ENCODE results near the gene CINP.
A peak's percentile ranks its signal among the peaks of the same experiment; 100 is the strongest.

The CINP gene

DNA sequence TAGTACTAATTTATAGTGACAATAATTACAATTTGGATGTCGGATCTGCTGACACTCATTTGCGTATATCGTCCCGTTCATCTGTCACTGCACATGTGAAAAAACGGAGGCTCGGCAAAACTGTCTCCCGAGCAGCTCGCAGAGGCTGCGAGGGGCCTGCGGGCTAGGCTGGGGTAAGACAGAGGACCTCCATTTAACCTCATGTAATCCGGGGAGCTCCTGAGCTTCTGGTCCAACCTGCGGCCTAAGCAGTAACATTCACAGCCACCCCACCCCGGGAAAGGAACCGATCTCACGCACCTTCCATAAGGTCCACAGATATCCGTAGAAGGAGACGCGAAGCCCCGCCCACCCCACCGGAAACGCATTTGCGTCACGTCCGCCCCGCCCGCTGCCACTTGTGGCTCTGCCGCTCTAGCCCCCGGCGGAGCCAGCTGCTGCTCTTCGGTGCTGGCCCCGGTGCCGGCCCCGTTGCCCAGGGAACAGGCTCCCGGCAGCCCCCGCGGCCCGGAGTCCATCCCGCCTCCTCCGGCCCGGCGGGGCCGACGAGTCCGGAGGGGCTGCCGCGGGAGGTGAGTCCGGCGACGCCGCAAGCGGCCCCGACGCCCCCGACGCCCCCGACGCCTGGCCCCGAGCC is at the start of gene CINP, which contains the start of gene TECPR2:
Gene CINP, minus strand, starts transcription at position 346 of the 637 bp plus-strand sequence. Its CDS starts 39 bp downstream, at position 307.
Gene TECPR2, plus strand, starts transcription at position 397 of the 637 bp plus-strand sequence. CDS start 13,781 bp downstream, outside the sequence.
- DNase-seq = peak; percentile 78 to 92

DNA sequence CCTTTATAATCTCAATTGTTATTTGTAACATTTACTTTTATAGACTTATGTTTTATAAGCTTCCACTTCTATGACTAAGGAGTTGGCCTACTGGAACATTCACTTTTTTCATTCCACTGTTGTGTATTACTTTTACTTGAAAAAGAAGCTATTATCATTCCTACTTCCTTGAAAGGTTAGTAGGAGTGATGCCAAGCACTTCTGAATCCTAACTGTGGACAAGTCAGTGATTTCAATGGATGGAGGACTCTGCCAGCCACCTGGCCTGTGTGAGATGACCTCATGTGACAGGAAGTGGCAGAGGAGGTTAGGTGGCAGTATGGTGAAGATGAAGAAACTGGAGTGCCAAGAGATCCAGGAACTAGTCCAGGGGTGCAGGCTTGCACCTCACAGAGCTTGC is 46.0 kb upstream of the CINP start:
- DNase-seq = no peak

DNA sequence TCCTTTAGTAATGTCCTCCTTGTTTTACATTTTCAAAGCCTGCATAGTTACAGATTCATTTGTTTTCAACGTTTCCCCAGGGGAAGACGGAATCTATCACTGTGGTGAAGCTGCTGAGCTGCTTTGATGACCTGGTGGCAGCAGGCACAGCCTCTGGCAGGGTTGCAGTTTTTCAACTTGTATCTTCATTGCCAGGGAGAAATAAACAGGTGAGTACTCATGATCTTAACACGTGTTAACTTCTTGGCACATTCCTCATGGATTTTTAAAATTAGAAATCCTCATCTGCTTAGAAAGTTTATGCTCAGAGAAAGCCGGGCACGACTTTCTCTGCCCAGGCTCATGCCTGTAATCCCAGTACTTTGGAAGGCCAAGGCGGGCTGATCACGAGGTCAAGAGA is 44.6 kb upstream of the CINP start:
- DNase-seq = no peak

DNA sequence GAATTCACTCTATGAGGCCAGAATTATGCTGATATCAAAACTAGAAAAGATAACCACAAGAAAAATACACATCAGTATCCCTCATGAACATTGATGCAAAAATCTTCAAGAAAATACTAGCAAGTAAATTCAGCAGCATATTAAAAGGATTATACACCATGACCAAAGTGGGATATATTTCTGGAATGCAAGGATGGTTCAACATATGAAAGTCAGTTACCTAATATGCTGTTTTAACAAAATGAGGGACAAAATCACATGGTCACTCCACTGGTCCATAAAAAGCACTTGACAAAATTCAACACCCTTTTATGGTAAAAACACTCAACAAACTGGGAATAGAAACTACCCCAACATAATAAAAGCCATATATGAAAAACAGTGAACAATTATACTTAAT is 40.3 kb upstream of the CINP start:
- no peak for DNase-seq

DNA sequence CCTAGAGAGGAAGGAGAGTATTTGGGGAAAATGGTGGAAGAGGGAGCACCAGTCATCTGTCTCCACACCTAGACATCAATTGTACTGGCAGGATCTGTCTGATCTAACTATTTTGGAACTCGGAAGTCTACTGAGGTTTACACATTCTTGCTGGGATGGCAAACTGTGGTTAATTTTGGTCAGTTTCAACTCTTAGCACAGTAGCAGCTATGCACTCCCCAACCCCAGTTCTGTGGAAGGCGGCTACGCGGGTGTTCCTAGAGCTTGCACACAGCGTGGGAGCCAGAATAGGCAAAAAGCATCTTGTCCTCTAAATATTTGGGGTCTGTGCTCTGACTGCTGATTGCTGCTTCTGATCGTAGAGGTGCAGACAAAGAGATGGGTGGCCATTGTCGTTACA is 33.8 kb upstream of the CINP start:
- DNase-seq = no peak

DNA sequence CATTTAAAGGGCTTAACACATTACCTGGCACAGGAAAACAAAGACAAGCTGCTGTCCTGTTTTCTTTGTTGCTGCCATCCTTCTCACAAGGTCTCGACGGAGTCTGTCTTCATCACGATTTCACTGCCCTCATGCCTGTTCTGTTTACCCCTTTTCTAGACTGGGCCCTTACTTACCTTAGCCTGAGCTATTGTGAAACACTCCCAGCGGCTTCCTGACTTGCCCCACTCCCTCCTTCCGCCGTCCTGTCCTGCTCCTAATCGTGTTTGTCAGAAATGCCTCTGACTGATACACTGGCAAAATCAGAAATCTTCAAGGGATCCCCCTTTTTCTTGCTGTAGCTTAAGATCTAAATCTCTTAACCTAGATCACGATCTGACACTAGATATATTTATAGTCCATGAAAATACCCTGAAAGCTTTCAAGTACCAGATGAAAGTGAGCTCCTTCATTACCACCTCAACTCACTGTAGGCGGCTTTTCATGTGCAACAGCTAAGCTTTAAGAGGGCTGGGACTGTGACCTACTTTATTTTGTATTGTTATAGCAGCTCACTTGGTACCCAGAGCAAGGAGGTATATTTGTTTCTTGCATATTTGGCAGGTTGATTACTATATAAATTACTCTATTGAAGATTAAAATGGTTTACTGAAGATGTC is 32.2 kb upstream of the CINP start:
- DNase-seq = no peak

DNA sequence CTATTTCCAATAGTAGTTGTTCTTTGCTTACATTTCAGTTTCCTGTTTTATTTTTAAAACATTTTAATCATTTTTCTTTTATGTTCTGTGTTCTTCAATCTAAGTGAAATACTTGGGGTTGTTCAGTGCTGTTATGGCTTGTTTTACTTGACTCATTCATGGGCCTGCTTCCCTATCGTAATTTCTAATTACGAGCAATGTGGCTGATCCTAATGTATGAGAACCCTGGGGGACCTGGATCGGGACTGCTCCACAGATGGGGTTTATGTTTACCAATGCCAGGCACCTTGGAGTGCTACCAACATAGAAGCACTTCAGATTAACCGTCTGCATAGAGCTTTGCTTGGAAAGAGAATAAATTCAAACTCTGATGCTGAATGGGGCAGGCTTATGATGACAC is 29.8 kb upstream of the CINP start:
- no peak for DNase-seq

DNA sequence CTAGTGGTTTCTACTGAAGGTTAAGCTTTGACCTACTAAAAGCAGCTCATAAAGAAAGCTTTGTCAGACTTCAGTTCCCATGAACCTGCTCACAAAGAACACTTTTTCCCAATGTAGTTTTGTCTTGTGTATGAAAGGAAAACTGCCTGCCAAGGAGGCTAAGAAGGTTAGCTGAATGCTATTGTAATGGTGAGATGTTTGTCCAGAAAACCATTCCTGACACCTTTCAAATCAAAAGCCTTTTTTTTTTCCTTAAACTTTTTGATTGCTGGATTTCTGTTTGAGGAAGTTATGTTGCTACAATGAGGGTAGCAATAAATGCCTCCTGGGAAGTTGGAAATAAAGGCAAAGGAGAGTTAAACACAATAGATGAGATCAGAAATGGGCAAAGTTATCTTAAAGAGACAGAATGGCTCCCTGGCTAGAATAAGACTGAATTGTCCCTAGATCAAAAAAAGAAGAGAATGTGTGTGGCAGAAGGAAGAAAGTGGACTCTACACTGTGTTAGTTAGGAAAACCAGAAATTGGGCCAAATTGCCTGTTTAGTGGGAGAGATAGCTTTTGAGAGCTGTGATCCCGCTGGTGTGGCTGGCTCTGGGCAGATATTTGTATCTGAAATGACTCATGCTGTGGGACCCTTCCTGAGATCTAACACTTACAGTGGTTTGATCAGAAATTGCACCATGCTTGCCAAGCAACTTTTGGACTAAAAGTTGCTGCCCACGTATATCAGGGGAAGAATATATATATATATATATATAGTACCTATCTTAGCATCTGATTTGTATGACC is 27.6 kb upstream of the CINP start:
- DNase-seq = no peak

DNA sequence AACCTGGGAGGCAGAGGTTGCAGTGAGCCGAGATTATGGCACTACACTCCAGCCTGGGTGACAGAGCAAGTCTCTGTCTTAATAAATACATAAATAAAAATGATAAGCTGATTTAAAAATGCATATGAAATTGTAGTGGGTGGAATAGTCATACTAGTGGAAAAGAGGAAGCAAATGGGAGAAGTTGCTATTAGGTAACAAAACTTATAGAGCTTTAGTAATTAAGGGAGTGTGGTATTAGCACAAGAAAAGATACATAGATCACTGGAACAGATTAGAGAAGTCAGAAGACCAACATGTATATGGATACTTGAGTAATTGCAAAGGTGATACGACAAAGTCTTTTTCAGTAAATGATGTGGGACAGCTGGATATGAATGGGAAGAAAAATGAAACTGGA is 26.6 kb upstream of the CINP start:
- DNase-seq = no peak

DNA sequence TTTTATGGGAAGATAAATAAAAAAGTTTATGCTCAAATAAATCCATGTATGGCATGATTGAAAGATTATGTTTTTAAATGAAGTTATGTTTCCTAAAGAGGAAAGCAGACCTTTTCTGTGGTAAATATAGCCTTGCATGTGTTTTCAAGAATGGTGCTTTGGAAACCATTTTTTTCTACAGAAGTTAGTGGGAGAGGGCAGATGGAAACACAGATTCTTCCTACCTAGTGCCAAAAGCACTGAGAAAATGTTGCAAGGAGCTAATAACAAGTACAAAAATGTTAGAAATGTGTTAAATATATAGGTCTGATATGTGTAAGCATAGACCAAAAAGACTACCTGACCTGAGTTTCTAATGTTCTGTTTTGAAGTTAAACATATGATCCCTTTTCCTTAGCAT is 24.4 kb upstream of the CINP start:
- DNase-seq = no peak

DNA sequence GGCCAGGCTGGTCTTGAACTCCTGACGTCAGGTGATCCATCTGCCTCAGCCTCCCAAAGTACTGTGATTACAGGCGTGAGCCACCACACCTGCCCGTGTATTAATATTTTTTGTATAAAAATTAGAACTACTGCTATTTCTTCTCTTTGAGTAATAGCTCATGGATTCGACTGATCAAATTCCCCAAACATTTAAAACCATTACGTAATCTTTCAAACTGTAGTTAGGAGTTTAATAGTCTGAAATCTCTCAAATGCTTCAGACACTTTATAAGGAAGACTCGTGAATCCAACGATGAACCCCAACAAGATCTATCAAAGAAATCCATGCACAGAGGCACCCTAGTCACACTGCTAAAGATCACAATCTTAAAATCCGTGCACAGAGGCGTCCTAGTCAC is 16.1 kb upstream of the CINP start:
- DNase-seq = no peak

DNA sequence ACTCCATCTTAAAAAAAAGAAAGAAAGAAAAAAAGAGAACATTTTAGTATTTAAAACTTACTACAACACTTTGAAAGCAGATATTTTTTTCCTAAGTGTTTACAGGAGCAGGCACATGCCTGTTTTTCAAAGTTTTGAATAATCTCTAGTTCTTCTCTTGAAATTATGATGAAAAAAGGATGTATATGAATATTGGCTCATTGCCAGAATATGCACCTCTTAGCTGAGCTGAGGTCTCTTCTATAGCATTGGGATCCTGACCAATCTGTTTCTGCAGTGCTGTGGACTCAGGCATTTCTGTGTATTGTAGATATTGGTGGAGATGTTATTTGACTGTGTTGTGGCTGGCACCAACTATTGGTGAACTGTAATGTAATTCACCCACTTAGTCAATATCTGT is 15.0 kb upstream of the CINP start:
- DNase-seq = no peak

DNA sequence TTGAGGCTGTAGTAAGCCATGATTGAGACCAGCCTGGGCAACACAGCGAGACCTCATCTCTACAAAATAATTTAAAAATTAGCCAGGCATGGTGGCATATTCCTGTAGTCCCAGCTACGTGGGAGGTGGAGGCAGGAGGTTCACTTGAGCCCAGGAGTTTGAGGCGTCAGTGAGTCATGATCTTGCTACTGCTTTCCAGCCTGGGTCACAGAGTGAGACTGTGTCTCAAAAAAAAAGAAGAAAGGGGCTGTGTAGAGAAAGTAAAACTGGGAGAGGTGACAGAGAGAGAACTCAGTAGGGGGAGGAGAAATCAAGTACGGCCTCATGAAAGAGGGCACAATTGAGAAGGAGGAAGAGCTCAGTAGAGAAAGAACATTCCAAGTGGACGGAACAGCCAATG is 12.4 kb upstream of the CINP start:
- no peak for DNase-seq

DNA sequence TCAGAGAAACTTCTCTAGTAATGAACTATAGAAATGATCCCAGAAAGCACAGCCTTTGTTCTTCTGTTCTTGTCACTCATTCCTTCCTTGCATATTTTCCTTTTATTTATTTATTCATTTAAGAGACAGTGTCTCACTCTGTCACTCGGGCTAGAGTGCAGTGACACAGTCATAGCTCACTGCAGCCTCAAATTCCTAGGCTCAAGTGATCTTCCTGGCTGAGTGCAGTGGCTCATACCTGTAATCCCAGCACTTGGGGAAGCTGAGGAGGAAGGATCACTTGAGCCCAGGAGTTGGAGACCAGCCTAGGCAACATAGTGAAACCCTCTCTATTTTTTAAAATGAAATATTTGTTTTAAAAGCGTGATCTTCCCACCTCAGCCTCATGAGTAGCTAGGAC is 11.6 kb upstream of the CINP start:
- DNase-seq = no peak

DNA sequence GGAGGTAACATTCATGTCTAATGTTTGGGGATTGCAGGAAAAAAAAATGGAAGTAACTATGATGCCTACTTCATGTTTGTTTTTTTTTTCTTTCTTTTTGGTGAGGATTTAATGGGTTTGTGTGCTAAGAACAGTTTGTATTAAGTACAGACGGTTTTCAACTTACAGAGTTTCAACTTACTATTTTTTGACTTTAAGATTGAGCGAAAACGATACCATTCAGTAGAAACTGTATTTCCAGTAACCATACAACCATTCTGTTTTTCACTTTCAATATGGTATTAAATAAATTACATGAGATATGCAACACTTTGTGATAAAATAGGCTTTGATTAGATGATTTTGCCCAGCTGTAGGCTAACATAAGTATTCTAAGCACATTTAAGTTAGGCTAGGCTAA is 10.4 kb upstream of the CINP start:
- DNase-seq = no peak

DNA sequence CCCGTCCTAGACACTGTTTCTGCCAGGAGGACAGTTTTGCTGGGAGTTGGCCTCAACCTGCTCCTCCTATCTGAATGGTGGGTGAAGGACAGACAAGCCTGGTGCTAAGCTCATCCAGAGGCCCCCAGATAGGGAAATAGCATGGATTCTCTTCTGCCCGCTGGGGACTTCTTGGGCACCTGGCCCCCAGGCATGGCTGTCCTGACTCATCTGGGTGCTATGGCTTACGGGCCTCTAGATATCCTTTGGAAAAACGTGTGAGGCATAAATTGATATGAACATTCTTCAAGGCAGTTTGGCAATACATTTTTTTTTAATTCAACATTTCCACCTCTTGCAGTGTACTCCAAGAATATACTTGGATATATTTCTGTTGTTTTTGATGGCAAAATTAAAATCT is 8.7 kb upstream of the CINP start:
- DNase-seq = no peak

DNA sequence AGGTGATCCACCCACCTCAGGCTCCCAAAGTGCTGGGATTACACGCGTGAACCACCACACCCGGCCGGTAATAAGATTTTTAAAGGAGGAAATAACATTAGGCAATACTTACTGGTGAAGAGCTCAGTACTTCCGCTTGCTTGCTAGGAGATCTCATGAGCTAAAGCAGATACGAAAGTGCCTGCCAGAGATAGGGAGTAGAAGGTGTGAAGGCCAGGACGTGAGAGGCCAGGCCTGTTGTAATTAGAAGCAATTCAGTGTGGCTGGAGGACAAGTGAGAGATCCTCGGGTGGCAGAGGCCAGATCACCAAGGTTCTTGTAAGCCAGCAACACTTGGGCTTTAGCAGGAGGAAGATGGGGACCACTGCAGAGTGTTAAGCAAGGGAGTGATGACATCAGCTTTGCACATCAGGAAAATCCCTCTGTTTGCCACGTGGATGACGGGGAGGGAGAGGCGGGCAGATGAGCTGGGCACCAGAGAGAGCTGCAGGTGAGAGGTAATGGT is 7.7 kb upstream of the CINP start:
- no peak for DNase-seq

DNA sequence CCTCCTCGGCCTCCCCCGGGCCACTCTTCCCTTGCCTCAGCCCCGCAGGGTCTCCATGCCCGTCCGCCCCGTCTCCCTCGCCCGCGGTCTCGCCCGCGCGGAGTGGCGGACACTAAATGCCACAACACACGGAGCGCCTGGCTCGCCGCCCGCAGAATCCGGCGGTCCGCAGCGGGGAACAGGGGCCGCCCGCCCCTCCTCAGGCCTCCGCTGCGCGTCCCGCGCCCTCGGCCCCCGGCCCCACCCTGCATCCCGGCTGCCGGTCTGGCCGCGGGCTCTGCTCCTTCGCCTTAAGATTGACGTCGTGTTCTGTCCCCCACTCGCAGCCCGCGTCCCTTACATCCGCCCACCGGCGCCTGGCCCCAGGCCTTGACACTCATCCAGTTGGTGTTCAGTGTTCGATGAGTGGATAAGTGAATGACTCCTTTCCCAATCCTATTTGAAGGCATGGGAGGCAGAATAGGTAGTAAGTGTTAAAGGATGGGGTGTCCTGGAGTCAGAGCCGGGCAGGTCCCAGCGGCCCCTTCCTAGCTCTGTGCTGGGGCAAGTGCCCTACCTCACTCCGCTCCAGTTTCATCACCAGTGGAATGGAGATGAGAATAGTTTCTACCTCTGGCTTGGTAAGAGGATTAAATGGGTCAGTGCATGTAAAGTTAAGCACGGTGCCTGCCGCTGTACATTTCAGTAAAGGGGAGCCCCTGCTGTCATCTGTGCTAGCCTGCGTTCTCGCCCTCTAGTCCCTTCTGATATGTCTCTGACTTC is 673 bp upstream of the CINP start:
- DNase-seq = peak in 1 of 2 experiments; percentile 16

DNA sequence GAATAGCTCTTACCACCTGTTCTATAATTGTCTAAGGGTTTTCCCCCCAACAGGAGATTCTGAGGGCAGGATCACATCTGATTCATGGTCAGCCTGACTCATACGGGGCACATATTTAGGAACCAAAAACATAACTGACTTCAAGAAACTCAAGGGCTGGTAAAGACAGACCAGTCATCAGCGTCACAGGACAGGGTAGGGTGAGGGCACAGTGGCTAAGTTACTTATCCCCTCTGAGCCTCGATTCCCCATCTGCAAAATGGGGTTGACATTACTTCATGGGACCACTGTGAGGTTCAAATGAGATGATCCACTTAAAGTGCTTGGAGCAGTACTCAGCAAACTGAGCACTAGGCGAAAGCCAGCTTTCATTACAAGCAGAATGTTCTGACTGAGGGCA is 606 bp downstream of the CINP start:
- DNase-seq = no peak

DNA sequence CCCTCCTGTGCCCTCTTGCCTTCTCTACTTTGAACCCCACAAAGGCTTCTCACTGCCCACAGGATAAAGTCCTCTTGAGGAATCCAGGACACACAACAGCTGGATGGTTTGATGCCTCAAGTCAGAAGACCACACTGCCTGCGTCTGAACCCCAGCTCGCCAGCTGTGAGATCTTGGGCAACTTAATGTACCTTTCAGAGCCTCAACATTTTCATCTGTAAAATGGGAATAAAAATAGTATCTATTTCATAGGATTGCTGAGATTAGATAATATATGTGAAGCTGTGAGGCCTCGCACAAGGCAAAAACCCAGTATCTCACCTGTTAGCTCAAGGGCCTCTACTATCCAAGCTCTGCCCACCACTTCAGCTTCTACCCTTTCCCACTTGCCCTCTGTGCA is 2.3 kb downstream of the CINP start:
- no peak for DNase-seq

DNA sequence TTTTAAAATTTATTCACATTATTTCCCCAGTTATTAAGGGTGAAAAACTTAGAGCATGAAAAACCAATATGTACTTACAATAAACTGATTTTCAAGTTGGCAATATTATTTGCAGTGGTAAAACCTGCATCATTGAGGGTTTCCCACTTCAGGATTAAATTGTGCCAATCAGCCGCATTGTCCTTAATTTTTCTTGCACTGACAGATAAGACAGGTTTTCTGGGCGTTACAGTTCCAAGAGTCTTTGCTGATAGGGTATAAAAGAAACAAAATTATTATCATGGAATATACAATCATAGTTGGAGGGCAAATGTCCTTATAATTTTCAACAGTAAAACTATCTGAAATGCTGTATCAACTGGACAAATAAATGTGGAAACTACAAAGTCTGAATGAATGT is 3.3 kb downstream of the CINP start:
- no peak for DNase-seq

DNA sequence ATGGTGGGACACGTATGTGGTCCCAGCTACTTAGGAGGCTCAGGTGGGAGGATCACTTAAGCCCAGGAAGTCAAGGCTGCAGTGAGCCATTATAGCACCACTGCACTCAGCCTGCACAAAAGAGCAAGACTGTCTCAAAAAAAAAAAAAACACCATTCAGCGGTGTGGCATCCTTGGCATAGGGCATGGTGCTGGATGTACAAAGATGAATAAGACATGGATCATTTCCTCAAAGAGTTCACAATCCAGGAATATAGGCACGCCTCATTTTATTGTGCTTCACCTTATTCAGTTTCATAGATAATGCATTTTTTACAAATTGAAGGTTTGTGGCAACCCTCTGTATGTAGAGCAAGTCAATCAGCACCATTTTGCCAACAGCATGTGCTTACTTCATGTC is 6.4 kb downstream of the CINP start:
- DNase-seq = no peak

DNA sequence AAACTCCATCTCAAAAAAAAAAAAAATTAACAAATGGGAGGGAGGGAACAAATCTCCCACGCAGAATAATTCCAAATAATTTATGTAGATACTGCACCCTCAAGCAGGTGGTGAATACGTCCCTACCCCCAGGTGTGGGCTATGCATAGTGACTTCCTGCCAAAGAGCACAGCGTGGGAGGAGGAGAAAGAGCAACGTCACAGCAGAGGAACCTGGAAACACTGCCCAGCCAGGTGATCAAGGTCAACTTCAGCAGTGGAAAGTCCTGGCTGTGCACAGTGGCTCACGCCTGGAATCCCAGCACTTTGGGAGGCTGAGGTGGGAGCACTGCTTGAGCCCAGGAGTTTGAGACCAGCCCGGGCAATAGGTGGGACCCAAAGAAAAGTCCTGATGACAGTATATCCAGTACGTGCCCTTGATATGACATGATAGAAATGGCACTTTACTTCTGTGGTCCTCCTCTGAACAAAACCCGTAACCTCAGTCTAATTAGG is 9.5 kb downstream of the CINP start:
- DNase-seq = no peak
